SK-N-SH (cell line): ENCODE results near the gene LCE3A. TPM values are rescaled to one million over a fixed set of nuclear protein-coding genes. Genes with fewer than 3 reads are reported as not detected.

Experiments used
- CTCF ChIA-PET: fragments of 300-600, 350-600 bp; formaldehyde crosslinking; extraction: SDS; loops from one replicate; lab custom pipeline; 2021; lab: Yijun Ruan, JAX
- POLR2A ChIA-PET: fragments of 350-600 bp; sonication (Branson Sonifier 250); formaldehyde crosslinking; extraction: SDS; loops from one replicate; lab custom pipeline; 2020; ENCODE audit warnings: antibody characterized with exemption, inconsistent platforms; lab: Yijun Ruan, JAX
- DNase-seq: peaks from one replicate; pipeline ENCODE4 v3.0.0; 2012
- H2AFZ ChIP-seq: fragments of 200-600 bp; sonication (generic); 2 replicates; pipeline ENCODE4 v1.8.1; 2016; ENCODE audit warnings: antibody characterized with exemption, mild to moderate bottlenecking, low read depth
- H3F3A ChIP-seq: fragments of 200-600 bp; sonication (generic); replicated peaks from 2 replicates; pipeline ENCODE3; 2016; ENCODE audit warnings: antibody characterized with exemption, mild to moderate bottlenecking; ENCODE audit not compliant: insufficient read depth
- H3K27ac ChIP-seq, 2 experiments: fragments of 200-500 bp in 1 of 2; fragments of 200-600 bp in 1 of 2; sonication (Bioruptor generic) in 1 of 2; sonication (generic), shearing (Covaris generic) in 1 of 2; 2 replicates each; pipeline versions ENCODE4 v1.5.1 to v1.6.1; 2014 to 2016; ENCODE audit warnings: low read depth in 2 of 2, inconsistent platforms in 1 of 2, low read length in 1 of 2, mild to moderate bottlenecking in 1 of 2, mixed read lengths in 1 of 2
- H3K27me3 ChIP-seq: fragments of 200-600 bp; sonication (generic), shearing (Covaris generic); 2 replicates; pipeline ENCODE4 v1.6.1; 2016; ENCODE audit warnings: mixed run types; ENCODE audit not compliant: insufficient read depth
- H3K36me3 ChIP-seq, 2 experiments: fragments of 200-500 bp in 1 of 2; fragments of 200-600 bp in 1 of 2; sonication (Bioruptor generic) in 1 of 2; sonication (generic) in 1 of 2; replicated peaks in 1 of 2; 2 replicates each; pipeline versions ENCODE3 to v1.5.1; 2014 to 2016; ENCODE audit warnings: low read length in 1 of 2, mild to moderate bottlenecking in 1 of 2; ENCODE audit not compliant: insufficient read depth in 2 of 2, control insufficient read depth in 1 of 2
- H3K4me1 ChIP-seq, 2 experiments: fragments of 200-500 bp in 1 of 2; fragments of 200-600 bp in 1 of 2; sonication (Bioruptor generic) in 1 of 2; sonication (generic), shearing (Covaris generic) in 1 of 2; 2 replicates each; pipeline versions ENCODE4 v1.5.1 to v1.6.1; 2014 to 2016; ENCODE audit warnings: low read depth in 1 of 2, low read length in 1 of 2, mixed run types in 1 of 2; ENCODE audit not compliant: insufficient read depth in 2 of 2, control insufficient read depth in 1 of 2
- H3K4me2 ChIP-seq: fragments of 200-600 bp; sonication (generic), shearing (Covaris generic); 2 replicates; pipeline ENCODE4 v1.6.1; 2017; ENCODE audit warnings: mixed run types
- H3K4me3 ChIP-seq, 2 experiments: fragments of 200-500 bp in 1 of 2; fragments of 200-600 bp in 1 of 2; sonication (Bioruptor generic) in 1 of 2; sonication (generic), shearing (Covaris generic) in 1 of 2; 2 replicates each; pipeline versions ENCODE4 v1.5.1 to v1.8.1; 2014 to 2016; ENCODE audit warnings: low read depth in 2 of 2, inconsistent platforms in 1 of 2, low read length in 1 of 2, mild to moderate bottlenecking in 1 of 2, mixed read lengths in 1 of 2, moderate library complexity in 1 of 2
- H3K79me2 ChIP-seq: fragments of 200-600 bp; sonication (generic); 2 replicates; pipeline ENCODE4 v1.8.1; 2017; ENCODE audit warnings: mild to moderate bottlenecking; ENCODE audit not compliant: insufficient read depth
- H3K9ac ChIP-seq: fragments of 200-600 bp; sonication (generic); 2 replicates; pipeline ENCODE4 v1.6.1; 2017; ENCODE audit warnings: mixed run types
- H3K9me2 ChIP-seq: fragments of 200-600 bp; sonication (generic); 2 replicates; pipeline ENCODE4 v1.6.1; 2017; ENCODE audit warnings: mixed run types
- H3K9me3 ChIP-seq: fragments of 200-600 bp; sonication (generic); 2 replicates; pipeline ENCODE4 v1.6.1; 2017; ENCODE audit warnings: mixed run types, mild to moderate bottlenecking, moderate library complexity
- H4K20me1 ChIP-seq: fragments of 200-600 bp; sonication (generic); 2 replicates; pipeline ENCODE4 v1.6.1; 2017; ENCODE audit warnings: mild to moderate bottlenecking, mixed run types; ENCODE audit not compliant: insufficient read depth
- CHD2 ChIP-seq: fragments of 150-350 bp; IDR thresholded peaks from 2 replicates; pipeline ENCODE4 v1.6.1; 2018; ENCODE audit warnings: low read length; ENCODE audit not compliant: partially characterized antibody
- ELF1 ChIP-seq: IDR thresholded peaks from 2 replicates; pipeline ENCODE4 v1.4.0; 2012
- EP300 ChIP-seq, 2 experiments: IDR thresholded peaks; 2 replicates each; pipeline versions ENCODE4 v1.4.0 to v1.6.1; 2012; ENCODE audit warnings: borderline replicate concordance in 1 of 2, low read depth in 1 of 2, low read length in 1 of 2
- FOSL2 ChIP-seq: IDR thresholded peaks from 2 replicates; pipeline ENCODE4 v1.4.0; 2012; ENCODE audit warnings: low read depth, mild to moderate bottlenecking, moderate library complexity, borderline replicate concordance
- FOXJ3 ChIP-seq: sonication (generic); formaldehyde crosslinking; IDR thresholded peaks from 2 replicates; pipeline ENCODE4 v1.5.1; 2020; ENCODE audit warnings: mild to moderate bottlenecking, missing genetic modification reagents
- JUND ChIP-seq: IDR thresholded peaks from 2 replicates; pipeline ENCODE4 v1.4.0; 2012
- MXI1 ChIP-seq: IDR thresholded peaks from 2 replicates; pipeline ENCODE4 v1.6.1; 2012; ENCODE audit warnings: mild to moderate bottlenecking, low read depth, low read length, improper control_type of control experiment
- NFIC ChIP-seq: IDR thresholded peaks from 2 replicates; pipeline ENCODE4 v1.4.0; 2012; ENCODE audit warnings: borderline replicate concordance
- NRF1 ChIP-seq: IDR thresholded peaks from 2 replicates; pipeline ENCODE4 v1.6.1; 2012; ENCODE audit warnings: low read depth, mild to moderate bottlenecking, low read length
- RCOR1 ChIP-seq: fragments of 150-350 bp; IDR thresholded peaks from 2 replicates; pipeline ENCODE4 v1.6.1; 2017; ENCODE audit warnings: antibody characterized with exemption, low read length
- RXRA ChIP-seq: IDR thresholded peaks from 2 replicates; pipeline ENCODE4 v1.4.0; 2012; ENCODE audit warnings: low read depth, mild to moderate bottlenecking, borderline replicate concordance
- SMC3 ChIP-seq: IDR thresholded peaks from 2 replicates; pipeline ENCODE4 v1.6.1; 2012; ENCODE audit warnings: low read depth, low read length, improper control_type of control experiment
- TCF12 ChIP-seq: IDR thresholded peaks from 2 replicates; pipeline ENCODE4 v1.4.0; 2012
- TEAD4 ChIP-seq: IDR thresholded peaks from 2 replicates; pipeline ENCODE4 v1.4.0; 2012; ENCODE audit warnings: mild to moderate bottlenecking, borderline replicate concordance; ENCODE audit not compliant: insufficient read depth
- YY1 ChIP-seq: IDR thresholded peaks from 2 replicates; pipeline ENCODE4 v1.4.0; 2012; ENCODE audit warnings: low read depth, mild to moderate bottlenecking
- WGBS: methylation state at CpG from one replicate; pipeline ENCODE4 v1.1.6; 2017; ENCODE audit warnings: low lambda C conversion rate; 5-methylcytosine and 5-hydroxymethylcytosine counted together
- polyA plus RNA-seq, 3 experiments: library from polyadenylated mRNA; depleted of rRNA; stranded (reverse); fragments of >200 nt; gene quantifications; 2 replicates each; pipeline ENCODE4 v1.2.3, GENCODE V29; 2012
- TF ChIP-seq, protein P1 (sequence below): fragments of 150-350 bp; IDR thresholded peaks from 2 replicates; pipeline ENCODE4 v1.6.1; 2016; ENCODE audit warnings: mild to moderate bottlenecking, low read depth, low read length
- TF ChIP-seq, protein P2 (sequence below): IDR thresholded peaks from 2 replicates; pipeline ENCODE4 v1.6.1; 2012; ENCODE audit warnings: mild to moderate bottlenecking, low read depth, low read length, moderate library complexity
- TF ChIP-seq, protein P3 (sequence below): IDR thresholded peaks from 2 replicates; pipeline ENCODE4 v1.4.0; 2012; ENCODE audit warnings: low read depth
- TF ChIP-seq, protein P4 (sequence below): fragments of 150-350 bp; IDR thresholded peaks from 2 replicates; pipeline ENCODE4 v1.6.1; 2017; ENCODE audit warnings: antibody characterized with exemption, low read length, low read depth, borderline replicate concordance

The LCE3A gene
- polyA plus RNA-seq, 1 of the 3 experiments (the other 2 are of a cell fraction), result not detected

DNA sequence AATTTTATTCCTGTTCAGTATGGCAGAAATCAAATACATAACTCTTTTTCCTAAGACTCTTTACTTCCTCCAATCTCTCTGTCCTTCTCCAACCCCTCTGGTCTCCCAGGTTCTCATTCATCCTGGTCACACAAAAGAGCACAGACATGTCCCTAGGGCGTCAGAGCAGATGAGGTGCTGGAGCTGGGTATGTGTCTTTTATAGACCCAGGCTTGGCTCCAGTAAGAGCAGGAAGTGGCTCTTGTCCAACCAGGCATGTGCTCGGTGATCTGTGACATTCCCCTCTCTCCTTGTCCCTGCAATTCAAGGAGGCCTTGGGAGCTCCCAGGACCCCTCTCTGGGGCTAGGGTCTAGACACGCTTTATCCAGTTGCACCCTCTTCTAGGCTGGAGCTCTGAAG is 22.2 kb upstream of the LCE3A start:
- Histone ChIP-seq H3K9ac (no peak overlapping the region), H3K36me3 (no peaks in the 10 kb centered on the region), H2AFZ (no peak overlapping the region), H3K9me3 (no peaks in the 10 kb centered on the region), H3K4me1 (no peaks in the 10 kb centered on the region), H3K4me3 (no peak overlapping the region), H3K9me2 (no peaks in the 10 kb centered on the region), H3K79me2 (no peaks in the 10 kb centered on the region), H3K4me2 (no peak overlapping the region), H3K27me3 (no peaks in the 10 kb centered on the region), H4K20me1 (no peaks in the 10 kb centered on the region), H3K27ac (no peak overlapping the region), H3F3A (no peaks in the 10 kb centered on the region)
- TF ChIP-seq TCF12, result no peak
- TF ChIP-seq, protein P1, sequence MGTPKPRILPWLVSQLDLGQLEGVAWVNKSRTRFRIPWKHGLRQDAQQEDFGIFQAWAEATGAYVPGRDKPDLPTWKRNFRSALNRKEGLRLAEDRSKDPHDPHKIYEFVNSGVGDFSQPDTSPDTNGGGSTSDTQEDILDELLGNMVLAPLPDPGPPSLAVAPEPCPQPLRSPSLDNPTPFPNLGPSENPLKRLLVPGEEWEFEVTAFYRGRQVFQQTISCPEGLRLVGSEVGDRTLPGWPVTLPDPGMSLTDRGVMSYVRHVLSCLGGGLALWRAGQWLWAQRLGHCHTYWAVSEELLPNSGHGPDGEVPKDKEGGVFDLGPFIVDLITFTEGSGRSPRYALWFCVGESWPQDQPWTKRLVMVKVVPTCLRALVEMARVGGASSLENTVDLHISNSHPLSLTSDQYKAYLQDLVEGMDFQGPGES, result no peak
- TF ChIP-seq ELF1, result no peak
- no peak for TF ChIP-seq YY1
- no peak for TF ChIP-seq SMC3
- TF ChIP-seq CHD2, result no peak
- no peak for TF ChIP-seq EP300 (IDR thresholded peaks at IDR 0.05; ENCODE audit: borderline replicate concordance in 1 of 2, low read depth in 1 of 2, low read length in 1 of 2)
- TF ChIP-seq NFIC, result no peak
- TF ChIP-seq FOSL2, result no peak
- TF ChIP-seq, protein P2, sequence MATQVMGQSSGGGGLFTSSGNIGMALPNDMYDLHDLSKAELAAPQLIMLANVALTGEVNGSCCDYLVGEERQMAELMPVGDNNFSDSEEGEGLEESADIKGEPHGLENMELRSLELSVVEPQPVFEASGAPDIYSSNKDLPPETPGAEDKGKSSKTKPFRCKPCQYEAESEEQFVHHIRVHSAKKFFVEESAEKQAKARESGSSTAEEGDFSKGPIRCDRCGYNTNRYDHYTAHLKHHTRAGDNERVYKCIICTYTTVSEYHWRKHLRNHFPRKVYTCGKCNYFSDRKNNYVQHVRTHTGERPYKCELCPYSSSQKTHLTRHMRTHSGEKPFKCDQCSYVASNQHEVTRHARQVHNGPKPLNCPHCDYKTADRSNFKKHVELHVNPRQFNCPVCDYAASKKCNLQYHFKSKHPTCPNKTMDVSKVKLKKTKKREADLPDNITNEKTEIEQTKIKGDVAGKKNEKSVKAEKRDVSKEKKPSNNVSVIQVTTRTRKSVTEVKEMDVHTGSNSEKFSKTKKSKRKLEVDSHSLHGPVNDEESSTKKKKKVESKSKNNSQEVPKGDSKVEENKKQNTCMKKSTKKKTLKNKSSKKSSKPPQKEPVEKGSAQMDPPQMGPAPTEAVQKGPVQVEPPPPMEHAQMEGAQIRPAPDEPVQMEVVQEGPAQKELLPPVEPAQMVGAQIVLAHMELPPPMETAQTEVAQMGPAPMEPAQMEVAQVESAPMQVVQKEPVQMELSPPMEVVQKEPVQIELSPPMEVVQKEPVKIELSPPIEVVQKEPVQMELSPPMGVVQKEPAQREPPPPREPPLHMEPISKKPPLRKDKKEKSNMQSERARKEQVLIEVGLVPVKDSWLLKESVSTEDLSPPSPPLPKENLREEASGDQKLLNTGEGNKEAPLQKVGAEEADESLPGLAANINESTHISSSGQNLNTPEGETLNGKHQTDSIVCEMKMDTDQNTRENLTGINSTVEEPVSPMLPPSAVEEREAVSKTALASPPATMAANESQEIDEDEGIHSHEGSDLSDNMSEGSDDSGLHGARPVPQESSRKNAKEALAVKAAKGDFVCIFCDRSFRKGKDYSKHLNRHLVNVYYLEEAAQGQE, result no peak
- no peak for TF ChIP-seq MXI1
- TF ChIP-seq RCOR1, result no peak
- POLR2A ChIA-PET, result no interaction called here
- 5% methylated on average over 3 of the region's 3 CpGs for WGBS
- DNase-seq, result no peak
- CTCF ChIA-PET, result interaction anchor here (1.4 kb wide), 1 partner anchor 9 kb away, joined by 3 read pairs; no protein-coding TSS in a partner anchor

DNA sequence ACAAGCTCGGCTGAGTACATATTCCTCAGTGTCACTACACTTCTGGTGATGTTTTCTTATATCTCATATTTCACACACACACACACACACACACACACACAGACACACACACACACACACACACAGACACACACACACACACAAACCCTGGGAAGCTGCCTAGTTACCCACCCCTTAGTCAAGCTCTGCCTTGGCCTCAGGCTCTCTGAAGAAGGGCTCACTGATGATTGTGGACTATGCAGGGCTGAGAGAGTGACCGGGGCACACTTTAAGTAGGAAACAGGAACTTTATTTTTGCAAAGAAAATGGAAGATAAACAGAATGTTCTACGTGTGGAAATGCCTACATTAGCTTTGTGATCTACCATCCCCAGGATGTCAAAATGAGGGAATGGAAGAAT is 21.0 kb upstream of the LCE3A start:
- WGBS, result 3% methylated on average over 3 of the region's 3 CpGs
- TF ChIP-seq ELF1, result no peak
- TF ChIP-seq EP300 (IDR thresholded peaks at IDR 0.05; ENCODE audit: borderline replicate concordance in 1 of 2, low read depth in 1 of 2, low read length in 1 of 2), result no peak
- TF ChIP-seq FOXJ3 (CRISPR knock-in tag), result no peak
- TF ChIP-seq SMC3, result no peak
- TF ChIP-seq, protein P2, result no peak
- TF ChIP-seq, protein P3, sequence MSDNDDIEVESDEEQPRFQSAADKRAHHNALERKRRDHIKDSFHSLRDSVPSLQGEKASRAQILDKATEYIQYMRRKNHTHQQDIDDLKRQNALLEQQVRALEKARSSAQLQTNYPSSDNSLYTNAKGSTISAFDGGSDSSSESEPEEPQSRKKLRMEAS, result no peak
- TF ChIP-seq RXRA, result no peak
- TF ChIP-seq JUND, result no peak
- TF ChIP-seq NRF1, result no peak
- no peak for TF ChIP-seq YY1
- TF ChIP-seq, protein P4, sequence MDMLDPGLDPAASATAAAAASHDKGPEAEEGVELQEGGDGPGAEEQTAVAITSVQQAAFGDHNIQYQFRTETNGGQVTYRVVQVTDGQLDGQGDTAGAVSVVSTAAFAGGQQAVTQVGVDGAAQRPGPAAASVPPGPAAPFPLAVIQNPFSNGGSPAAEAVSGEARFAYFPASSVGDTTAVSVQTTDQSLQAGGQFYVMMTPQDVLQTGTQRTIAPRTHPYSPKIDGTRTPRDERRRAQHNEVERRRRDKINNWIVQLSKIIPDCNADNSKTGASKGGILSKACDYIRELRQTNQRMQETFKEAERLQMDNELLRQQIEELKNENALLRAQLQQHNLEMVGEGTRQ, result no peak
- no peak for TF ChIP-seq TEAD4

More for the DNA sequence above, 21.0 kb upstream of the LCE3A start:
- DNase-seq, result no peak
- no peaks in the 10 kb centered on the region for H3F3A ChIP-seq
- H3K27me3 ChIP-seq, result no peaks in the 10 kb centered on the region
- no peaks in the 10 kb centered on the region for H4K20me1 ChIP-seq
- no peaks in the 10 kb centered on the region for H3K9me3 ChIP-seq
- H3K9me2 ChIP-seq, result no peaks in the 10 kb centered on the region
- CTCF ChIA-PET, result interaction anchor here (0.7 to 5.8 kb wide), 2 partner anchors 10 to 11 kb away, joined by 3 to 37 read pairs; no protein-coding TSS in a partner anchor
- no peaks in the 10 kb centered on the region for H3K36me3 ChIP-seq
- H3K9ac ChIP-seq, result no peak overlapping the region
- H3K27ac ChIP-seq, result no peak overlapping the region
- no peak overlapping the region for H3K4me3 ChIP-seq
- POLR2A ChIA-PET, result interaction anchor here (0.6 kb wide), 1 partner anchor 496 kb away, joined by 3 read pairs; no protein-coding TSS in a partner anchor
- no peaks in the 10 kb centered on the region for H3K79me2 ChIP-seq
- H3K4me1 ChIP-seq, result no peaks in the 10 kb centered on the region
- H2AFZ ChIP-seq, result no peak overlapping the region
- no peak overlapping the region for H3K4me2 ChIP-seq
